Ishikawa (cell line): ENCODE measurements around the gene PLXNB1.

Experiments used
- CEBPB ChIP-seq: IDR thresholded peaks from 2 replicates; pipeline ENCODE4 v1.6.1; 2012
- CREB1 ChIP-seq: IDR thresholded peaks from 2 replicates; pipeline ENCODE4 v1.6.1; 2012; ENCODE audit warnings: low read depth
- EGR1 ChIP-seq: IDR thresholded peaks from 2 replicates; pipeline ENCODE4 v1.6.1; 2012
- EP300 ChIP-seq: IDR thresholded peaks from 2 replicates; pipeline ENCODE4 v1.6.1; 2012; ENCODE audit warnings: borderline replicate concordance
- FOXM1 ChIP-seq: IDR thresholded peaks from 2 replicates; pipeline ENCODE4 v1.6.1; 2012; ENCODE audit warnings: low read depth, borderline replicate concordance
- MAX ChIP-seq: IDR thresholded peaks from 2 replicates; pipeline ENCODE4 v1.6.1; 2012
- NFIC ChIP-seq: IDR thresholded peaks from 2 replicates; pipeline ENCODE4 v1.6.1; 2012
- RAD21 ChIP-seq: IDR thresholded peaks from 2 replicates; pipeline ENCODE4 v1.6.1; 2012; ENCODE audit warnings: low read depth
- TAF1 ChIP-seq: IDR thresholded peaks from 2 replicates; pipeline ENCODE4 v1.6.1; 2012; ENCODE audit warnings: low read depth, mild to moderate bottlenecking
- TCF12 ChIP-seq: IDR thresholded peaks from 2 replicates; pipeline ENCODE4 v1.6.1; 2012; ENCODE audit warnings: low read depth
- TEAD4 ChIP-seq: IDR thresholded peaks from 2 replicates; pipeline ENCODE4 v1.6.1; 2012
- YY1 ChIP-seq: IDR thresholded peaks from 2 replicates; pipeline ENCODE4 v1.6.1; 2012; ENCODE audit warnings: low read depth
- ZBTB7A ChIP-seq: IDR thresholded peaks from 2 replicates; pipeline ENCODE4 v1.6.1; 2012; ENCODE audit warnings: low read depth
- TF ChIP-seq, protein P1 (sequence below): IDR thresholded peaks from 2 replicates; pipeline ENCODE4 v1.6.1; 2012; ENCODE audit warnings: low read depth, mild to moderate bottlenecking
- TF ChIP-seq, protein P2 (sequence below): IDR thresholded peaks from 2 replicates; pipeline ENCODE4 v1.6.1; 2012

The PLXNB1 gene

DNA sequence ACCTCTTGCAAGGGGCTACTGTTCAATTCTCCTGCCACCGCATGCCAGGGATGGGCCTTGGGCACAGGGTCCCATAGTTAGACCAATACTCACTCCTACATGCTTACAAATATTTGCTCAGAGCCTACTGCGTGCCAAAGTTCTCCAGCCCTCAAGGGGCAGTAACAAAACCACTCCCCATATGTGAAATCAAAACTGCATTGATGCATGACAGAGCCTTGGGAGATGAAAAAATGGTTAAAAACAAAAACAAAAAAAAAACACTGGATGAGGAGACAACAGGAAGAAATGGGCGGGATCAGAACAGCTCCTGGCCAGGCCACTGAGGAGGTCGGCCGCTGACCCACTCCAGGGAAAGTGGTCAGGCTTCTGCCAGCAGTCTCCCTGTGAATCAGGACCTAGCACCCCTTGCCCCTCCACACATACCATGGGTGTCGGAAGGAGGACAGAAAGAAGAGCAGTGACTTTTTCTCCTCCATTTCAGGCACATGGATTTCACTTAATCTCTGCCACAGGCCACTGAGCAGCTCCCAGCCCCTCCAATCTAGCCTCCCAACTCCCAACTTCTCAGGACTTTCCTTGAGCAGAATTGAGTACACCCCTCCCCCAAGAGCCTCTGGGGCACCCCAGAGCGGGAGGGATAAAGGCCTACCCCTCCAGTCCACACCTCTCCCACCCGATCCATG, 2.8 kb downstream of the PLXNB1 start:
- TF ChIP-seq CREB1: no peak
- TF ChIP-seq TCF12: no peak
- no peak for TF ChIP-seq EGR1
- no peak for TF ChIP-seq TAF1
- TF ChIP-seq TEAD4: no peak
- no peak for TF ChIP-seq FOXM1
- TF ChIP-seq, protein P1, sequence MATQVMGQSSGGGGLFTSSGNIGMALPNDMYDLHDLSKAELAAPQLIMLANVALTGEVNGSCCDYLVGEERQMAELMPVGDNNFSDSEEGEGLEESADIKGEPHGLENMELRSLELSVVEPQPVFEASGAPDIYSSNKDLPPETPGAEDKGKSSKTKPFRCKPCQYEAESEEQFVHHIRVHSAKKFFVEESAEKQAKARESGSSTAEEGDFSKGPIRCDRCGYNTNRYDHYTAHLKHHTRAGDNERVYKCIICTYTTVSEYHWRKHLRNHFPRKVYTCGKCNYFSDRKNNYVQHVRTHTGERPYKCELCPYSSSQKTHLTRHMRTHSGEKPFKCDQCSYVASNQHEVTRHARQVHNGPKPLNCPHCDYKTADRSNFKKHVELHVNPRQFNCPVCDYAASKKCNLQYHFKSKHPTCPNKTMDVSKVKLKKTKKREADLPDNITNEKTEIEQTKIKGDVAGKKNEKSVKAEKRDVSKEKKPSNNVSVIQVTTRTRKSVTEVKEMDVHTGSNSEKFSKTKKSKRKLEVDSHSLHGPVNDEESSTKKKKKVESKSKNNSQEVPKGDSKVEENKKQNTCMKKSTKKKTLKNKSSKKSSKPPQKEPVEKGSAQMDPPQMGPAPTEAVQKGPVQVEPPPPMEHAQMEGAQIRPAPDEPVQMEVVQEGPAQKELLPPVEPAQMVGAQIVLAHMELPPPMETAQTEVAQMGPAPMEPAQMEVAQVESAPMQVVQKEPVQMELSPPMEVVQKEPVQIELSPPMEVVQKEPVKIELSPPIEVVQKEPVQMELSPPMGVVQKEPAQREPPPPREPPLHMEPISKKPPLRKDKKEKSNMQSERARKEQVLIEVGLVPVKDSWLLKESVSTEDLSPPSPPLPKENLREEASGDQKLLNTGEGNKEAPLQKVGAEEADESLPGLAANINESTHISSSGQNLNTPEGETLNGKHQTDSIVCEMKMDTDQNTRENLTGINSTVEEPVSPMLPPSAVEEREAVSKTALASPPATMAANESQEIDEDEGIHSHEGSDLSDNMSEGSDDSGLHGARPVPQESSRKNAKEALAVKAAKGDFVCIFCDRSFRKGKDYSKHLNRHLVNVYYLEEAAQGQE: no peak

DNA sequence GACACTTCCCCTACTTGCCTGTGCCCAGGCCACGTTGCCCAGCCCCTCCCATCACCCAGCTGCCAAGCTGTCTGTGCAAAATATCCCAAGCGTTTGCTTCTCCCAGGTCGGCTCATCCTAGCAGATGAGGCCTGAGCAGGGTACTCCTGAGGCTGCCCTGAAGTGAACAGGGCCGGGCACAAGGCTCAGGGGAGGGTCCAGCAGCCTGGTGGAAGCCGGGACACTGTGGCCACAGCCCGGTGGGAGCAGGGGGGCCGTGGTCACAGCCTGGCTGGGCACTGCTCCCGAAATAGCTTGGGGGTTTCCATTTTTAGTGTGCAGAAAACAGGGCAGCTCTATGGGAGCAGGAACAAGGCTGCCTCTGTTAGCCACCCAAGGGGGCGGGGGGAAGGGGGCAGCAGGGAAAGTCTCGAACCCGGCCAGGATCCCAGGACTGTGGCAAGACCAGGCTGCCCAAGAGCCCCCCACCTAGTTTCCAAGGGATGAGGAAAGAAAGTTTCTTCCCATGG, 3.4 kb downstream of the PLXNB1 start:
- TF ChIP-seq, protein P2, sequence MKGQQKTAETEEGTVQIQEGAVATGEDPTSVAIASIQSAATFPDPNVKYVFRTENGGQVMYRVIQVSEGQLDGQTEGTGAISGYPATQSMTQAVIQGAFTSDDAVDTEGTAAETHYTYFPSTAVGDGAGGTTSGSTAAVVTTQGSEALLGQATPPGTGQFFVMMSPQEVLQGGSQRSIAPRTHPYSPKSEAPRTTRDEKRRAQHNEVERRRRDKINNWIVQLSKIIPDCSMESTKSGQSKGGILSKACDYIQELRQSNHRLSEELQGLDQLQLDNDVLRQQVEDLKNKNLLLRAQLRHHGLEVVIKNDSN: no peak
- TF ChIP-seq RAD21 (no peak), FOXM1 (no peak), YY1 (no peak), EGR1 (no peak), TAF1 (no peak), NFIC (no peak), MAX (no peak), CEBPB (no peak), CREB1 (no peak), TEAD4 (no peak), ZBTB7A (no peak), EP300 (no peak), TCF12 (no peak)
- TF ChIP-seq, protein P1: no peak

DNA sequence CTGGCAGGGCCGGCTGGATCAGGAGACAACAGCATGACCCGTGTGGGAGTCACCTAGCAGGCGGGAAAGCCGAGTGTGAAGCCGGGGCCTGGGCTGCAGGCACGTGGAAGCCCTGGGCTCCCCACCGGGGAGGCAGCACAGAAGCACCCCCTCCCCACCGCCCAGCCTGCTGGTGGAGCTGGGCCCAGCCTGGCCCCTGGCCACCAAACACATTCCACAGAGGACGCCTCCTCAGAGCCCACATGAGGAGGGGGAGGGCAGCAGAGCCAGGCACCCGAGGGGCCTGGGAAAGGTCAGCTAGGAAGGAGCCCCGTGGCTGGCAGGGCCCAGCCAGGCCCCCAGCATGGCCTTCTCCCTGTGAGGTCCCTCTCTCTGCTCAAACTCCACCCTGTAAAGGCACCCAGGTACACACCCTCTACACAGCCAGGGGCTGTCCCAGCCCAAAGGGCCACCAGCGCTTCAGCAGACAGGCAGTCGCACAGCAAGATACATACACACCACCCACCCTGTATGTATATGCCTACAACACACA, 4.5 kb downstream of the PLXNB1 start:
- TF ChIP-seq EP300: no peak
- no peak for TF ChIP-seq CREB1
- no peak for TF ChIP-seq TEAD4
- no peak for TF ChIP-seq ZBTB7A
- TF ChIP-seq MAX: peak; percentile 41; the same call in 1 of the 2 replicates

- no peak for TF ChIP-seq FOXM1
- no peak for TF ChIP-seq EP300
- TF ChIP-seq, protein P2: no peak
- no peak for TF ChIP-seq TAF1
- no peak for TF ChIP-seq TEAD4
- no peak for TF ChIP-seq EGR1
- TF ChIP-seq CREB1: no peak
- TF ChIP-seq CEBPB: no peak
- no peak for TF ChIP-seq YY1
- no peak for TF ChIP-seq MAX
- TF ChIP-seq, protein P1: no peak
Observed at GRCh38 chr3:48423883-48424695, 5.8 kb downstream of the PLXNB1 start.
